Body of pancreas (tissue), 4 donors: ENCODE data around the gene LPP. TPM values are rescaled to one million over a fixed set of nuclear protein-coding genes. Genes with fewer than 3 reads are reported as not detected.
A peak's percentile ranks its signal among the peaks of the same experiment; 100 is the strongest.

Experiments
- ATAC-seq: fragments of 150-250 bp; one replicate; pipeline ENCODE4 v1.9.1; 2016
- DNase-seq, 4 donors: peaks; one replicate each; pipeline ENCODE4 v3.0.0-alpha.2; 2019
- H3K27ac ChIP-seq, 4 donors: fragments of 200-600 bp; sonication (generic); 1 replicate in 3 of 4; 2 replicates in 1 of 4; pipeline versions ENCODE4 v1.5.1 to v1.6.1; 2016 to 2019; ENCODE audit warnings: mild to moderate bottlenecking in 1 of 4, mixed read lengths in 1 of 4, moderate library complexity in 1 of 4
- H3K27me3 ChIP-seq, 2 donors: fragments of 200-600 bp; sonication (generic); one replicate each; pipeline ENCODE4 v1.6.0; 2016; ENCODE audit warnings: mild to moderate bottlenecking in 1 of 2
- H3K36me3 ChIP-seq, 2 donors: fragments of 200-600 bp; sonication (generic); replicated peaks in 1 of 2; 2 replicates each; pipeline ENCODE4 v1.5.1; 2016; ENCODE audit warnings: low read depth in 2 of 2; ENCODE audit not compliant: insufficient read depth in 1 of 2
- H3K4me1 ChIP-seq: fragments of 200-600 bp; sonication (generic); one replicate; pipeline ENCODE4 v1.6.0; 2016
- H3K4me3 ChIP-seq, 2 donors: fragments of 200-600 bp; sonication (generic); 1 replicate in 1 of 2; 2 replicates in 1 of 2; pipeline ENCODE4 v1.5.1; 2016 to 2019
- H3K9me3 ChIP-seq, 3 donors: fragments of 200-600 bp; sonication (generic); 1 replicate in 2 of 3; 2 replicates in 1 of 3; pipeline ENCODE4 v1.5.1; 2016
- POLR2A ChIP-seq, 3 donors: fragments of 450-650 bp; IDR thresholded peaks; one replicate each; pipeline ENCODE4 v1.6.1; 2016; ENCODE audit warnings: antibody characterized with exemption in 3 of 3, mild to moderate bottlenecking in 2 of 3
- WGBS, 2 donors: methylation state at CpG; one replicate each; pipeline ENCODE4 v1.1.5; 2017; 5-methylcytosine and 5-hydroxymethylcytosine counted together
- intact Hi-C: fragments of 100-400 bp; cut with DNase I; formaldehyde crosslinking; loops from one replicate; pipeline ENCODE4 v1.15.1; 2023
- total RNA-seq, 2 donors: library from RNA; depleted of rRNA; stranded (reverse); fragments of >200 nt; gene quantifications; one replicate each; pipeline ENCODE4 v1.1.0, GENCODE V29; 2016
- TF ChIP-seq, protein P1 (sequence below), 7 experiments: fragments of 450-650 bp in 4 of 7; fragments of 200-600 bp in 3 of 7; sonication (generic) in 3 of 7; IDR thresholded peaks; one replicate each; pipeline ENCODE4 v1.5.1; 2016 to 2019; ENCODE audit warnings: antibody characterized with exemption in 7 of 7

The LPP gene
- total RNA-seq, 2 donors from 2014 or later, result 60.6 to 65.1 TPM

DNA sequence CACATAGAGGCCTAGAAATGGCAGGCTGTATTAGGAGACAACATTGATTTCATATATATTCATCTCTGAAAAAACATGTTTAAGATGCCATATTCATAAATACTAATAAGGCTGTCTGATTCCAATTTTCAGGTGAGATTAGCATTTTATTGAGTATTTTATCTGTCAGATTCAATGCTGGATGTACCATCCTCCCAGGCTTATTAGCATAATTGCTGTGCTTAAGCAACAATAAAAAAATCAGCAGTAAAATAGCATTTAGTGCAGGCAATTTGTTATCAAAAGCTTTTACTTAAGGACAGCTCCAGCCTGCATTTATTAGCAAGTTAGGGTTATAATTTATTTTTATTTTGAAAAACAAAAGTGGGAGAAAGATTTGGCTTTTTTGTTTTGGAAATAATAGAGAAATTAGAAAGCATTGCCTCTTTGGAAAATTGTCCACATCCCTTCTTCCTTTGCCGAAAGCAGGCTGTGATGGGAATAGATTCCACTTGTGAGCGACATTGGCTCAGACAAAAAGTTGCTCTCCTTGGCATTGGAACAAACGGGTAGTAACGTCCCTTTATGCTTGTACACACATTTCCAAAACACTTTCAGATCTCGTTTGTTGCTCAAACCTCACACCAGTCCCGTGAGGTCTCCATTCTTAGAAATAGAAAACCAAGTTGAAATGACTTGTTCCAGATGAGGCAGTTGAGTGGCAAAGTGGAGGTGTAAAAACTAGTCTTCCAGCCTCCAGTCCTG, 134.0 kb downstream of the LPP start:
- H3K4me3 ChIP-seq, result no peak overlapping the region
- no peak for DNase-seq
- no peak overlapping the region for H3K27ac ChIP-seq
- H3K27me3 ChIP-seq, result no peaks in the 10 kb centered on the region
- ATAC-seq, result no peak
- intact Hi-C loops, result no loop called here
- no peaks in the 10 kb centered on the region for H3K36me3 ChIP-seq
- WGBS, 2 donors, result 85 to 88% methylated on average over 6 of the region's 6 CpGs
- no peaks in the 10 kb centered on the region for H3K9me3 ChIP-seq
- no peak for TF ChIP-seq POLR2A (IDR thresholded peaks at IDR 0.05)
- TF ChIP-seq, protein P1, sequence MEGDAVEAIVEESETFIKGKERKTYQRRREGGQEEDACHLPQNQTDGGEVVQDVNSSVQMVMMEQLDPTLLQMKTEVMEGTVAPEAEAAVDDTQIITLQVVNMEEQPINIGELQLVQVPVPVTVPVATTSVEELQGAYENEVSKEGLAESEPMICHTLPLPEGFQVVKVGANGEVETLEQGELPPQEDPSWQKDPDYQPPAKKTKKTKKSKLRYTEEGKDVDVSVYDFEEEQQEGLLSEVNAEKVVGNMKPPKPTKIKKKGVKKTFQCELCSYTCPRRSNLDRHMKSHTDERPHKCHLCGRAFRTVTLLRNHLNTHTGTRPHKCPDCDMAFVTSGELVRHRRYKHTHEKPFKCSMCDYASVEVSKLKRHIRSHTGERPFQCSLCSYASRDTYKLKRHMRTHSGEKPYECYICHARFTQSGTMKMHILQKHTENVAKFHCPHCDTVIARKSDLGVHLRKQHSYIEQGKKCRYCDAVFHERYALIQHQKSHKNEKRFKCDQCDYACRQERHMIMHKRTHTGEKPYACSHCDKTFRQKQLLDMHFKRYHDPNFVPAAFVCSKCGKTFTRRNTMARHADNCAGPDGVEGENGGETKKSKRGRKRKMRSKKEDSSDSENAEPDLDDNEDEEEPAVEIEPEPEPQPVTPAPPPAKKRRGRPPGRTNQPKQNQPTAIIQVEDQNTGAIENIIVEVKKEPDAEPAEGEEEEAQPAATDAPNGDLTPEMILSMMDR (IDR thresholded peaks at IDR 0.05), result no peak
- peaks cover 30% of the 10 kb centered on the region for H3K4me1 ChIP-seq

DNA sequence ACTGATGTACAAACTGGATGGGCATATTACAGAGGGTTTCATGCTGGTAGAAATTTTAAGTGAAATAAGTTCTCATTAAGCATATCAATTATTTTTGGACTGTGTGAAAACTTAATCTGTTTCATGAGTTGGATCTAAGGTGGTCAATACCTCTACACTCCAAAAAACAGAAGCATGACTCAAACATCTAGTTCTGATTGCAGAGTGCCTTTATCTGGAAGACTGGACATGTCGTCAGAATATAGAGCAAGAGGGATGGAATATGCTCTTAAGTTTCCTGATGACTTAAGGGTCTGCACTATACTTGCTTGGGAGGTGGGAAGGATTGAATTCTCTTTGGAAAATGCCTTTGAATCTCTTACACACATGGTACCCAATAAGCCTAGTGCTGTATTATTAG, 138.3 kb downstream of the LPP start:
- no peak overlapping the region for H3K4me3 ChIP-seq
- H3K36me3 ChIP-seq, result no peaks in the 10 kb centered on the region
- intact Hi-C loops, result no loop called here
- ATAC-seq (no peak), DNase-seq (no peak)
- peaks cover 48% of the 10 kb centered on the region for H3K4me1 ChIP-seq
- WGBS, 2 donors, result 90 to 94% methylated on average over 1 of the region's 1 CpG
- no peaks in the 10 kb centered on the region for H3K27me3 ChIP-seq
- no peak overlapping the region for H3K27ac ChIP-seq
- no peak for TF ChIP-seq POLR2A (IDR thresholded peaks at IDR 0.05)
- TF ChIP-seq, protein P1 (IDR thresholded peaks at IDR 0.05), result no peak
- no peaks in the 10 kb centered on the region for H3K9me3 ChIP-seq

DNA sequence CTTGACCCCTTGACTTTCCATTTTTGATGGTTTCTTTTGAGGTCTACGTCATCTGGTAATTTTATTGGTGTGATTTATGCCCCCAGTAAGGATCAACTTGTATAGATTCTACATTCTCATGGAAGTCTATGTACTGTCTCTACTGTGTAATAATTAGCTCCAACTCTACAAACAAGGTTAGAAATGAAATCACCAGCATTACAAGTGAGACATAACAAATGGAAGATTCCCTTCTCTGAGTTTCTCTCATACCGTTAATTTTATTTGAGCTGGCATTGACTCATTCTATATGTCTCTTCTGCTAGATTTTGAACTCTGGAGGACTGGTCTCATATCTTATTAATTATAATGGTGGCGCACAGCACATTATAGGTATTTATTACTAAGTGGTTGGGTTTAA, 138.9 kb downstream of the LPP start:
- 85 to 94% methylated on average over 3 of the region's 3 CpGs for WGBS, 2 donors
- Histone ChIP-seq H3K4me3 (no peak overlapping the region), H3K27ac (no peak overlapping the region), H3K36me3 (no peaks in the 10 kb centered on the region), H3K4me1 (peaks cover 54% of the 10 kb centered on the region), H3K9me3 (no peaks in the 10 kb centered on the region), H3K27me3 (no peaks in the 10 kb centered on the region)
- DNase-seq (no peak), ATAC-seq (no peak)
- TF ChIP-seq, protein P1 (IDR thresholded peaks at IDR 0.05), result no peak
- TF ChIP-seq POLR2A (IDR thresholded peaks at IDR 0.05), result no peak
- intact Hi-C loops, result no loop called here

DNA sequence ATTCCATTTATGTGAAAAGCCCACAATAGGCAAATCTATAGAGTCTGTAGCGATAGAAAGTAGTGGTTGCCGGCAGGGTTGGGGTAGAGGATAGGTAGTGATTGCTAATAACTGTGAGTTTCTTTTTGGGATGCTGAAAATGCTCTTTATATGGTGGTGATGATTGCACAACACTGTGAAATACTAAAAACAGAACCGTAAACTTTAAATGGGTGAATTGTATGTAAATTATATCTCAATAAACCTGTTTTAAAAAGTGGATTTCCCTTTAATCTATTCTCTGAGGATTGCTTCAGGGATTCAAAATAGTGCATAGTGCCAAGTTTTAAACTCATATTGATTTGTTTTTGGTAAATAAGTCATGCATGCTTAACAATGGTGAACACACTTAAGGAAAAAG, 140.2 kb downstream of the LPP start:
- DNase-seq, result no peak
- no peak for TF ChIP-seq POLR2A (IDR thresholded peaks at IDR 0.05)
- TF ChIP-seq, protein P1 (IDR thresholded peaks at IDR 0.05), result no peak
- WGBS, 2 donors, result 86 to 89% methylated on average over 3 of the region's 3 CpGs
- no peaks in the 10 kb centered on the region for H3K9me3 ChIP-seq
- intact Hi-C loops, result no loop called here
- peaks cover 67% of the 10 kb centered on the region for H3K4me1 ChIP-seq
- peak overlapping the region; percentile 64 to 92 (median 86) for H3K27ac ChIP-seq
- H3K36me3 ChIP-seq, result no peaks in the 10 kb centered on the region
- H3K4me3 ChIP-seq, result no peak overlapping the region
- ATAC-seq, result no peak
- no peaks in the 10 kb centered on the region for H3K27me3 ChIP-seq
